ENCODE results near the gene IFT22. TPM values are rescaled to one million over a fixed set of nuclear protein-coding genes. Genes with fewer than 3 reads are reported as not detected.

IFT22 gene
- total RNA-seq, 1 experiment from 2014 or later: 41.9 TPM

- no peak for DNase-seq (ENCODE audit: low spot score)
- H3K36me3 ChIP-seq (ENCODE audit: insufficient read depth, low read length, poor library complexity, severe bottlenecking): no peaks in the 10 kb centered on the region
- H3K27ac ChIP-seq (ENCODE audit: low read depth, low read length, poor library complexity, severe bottlenecking): no peak overlapping the region
- no TSS peak for BruUV-seq (replicated peaks)
- ChIA-PET POLR2A (ENCODE audit: low non-redundant PET) (no interaction called here), CTCF (no interaction called here)
- intact Hi-C loops (cut with micrococcal nuclease; ENCODE audit: unreplicated experiment): no loop called here
- H3K9me3 ChIP-seq (ENCODE audit: low read depth, low read length, poor library complexity, severe bottlenecking): no peaks in the 10 kb centered on the region
- TF ChIP-seq, protein P1, sequence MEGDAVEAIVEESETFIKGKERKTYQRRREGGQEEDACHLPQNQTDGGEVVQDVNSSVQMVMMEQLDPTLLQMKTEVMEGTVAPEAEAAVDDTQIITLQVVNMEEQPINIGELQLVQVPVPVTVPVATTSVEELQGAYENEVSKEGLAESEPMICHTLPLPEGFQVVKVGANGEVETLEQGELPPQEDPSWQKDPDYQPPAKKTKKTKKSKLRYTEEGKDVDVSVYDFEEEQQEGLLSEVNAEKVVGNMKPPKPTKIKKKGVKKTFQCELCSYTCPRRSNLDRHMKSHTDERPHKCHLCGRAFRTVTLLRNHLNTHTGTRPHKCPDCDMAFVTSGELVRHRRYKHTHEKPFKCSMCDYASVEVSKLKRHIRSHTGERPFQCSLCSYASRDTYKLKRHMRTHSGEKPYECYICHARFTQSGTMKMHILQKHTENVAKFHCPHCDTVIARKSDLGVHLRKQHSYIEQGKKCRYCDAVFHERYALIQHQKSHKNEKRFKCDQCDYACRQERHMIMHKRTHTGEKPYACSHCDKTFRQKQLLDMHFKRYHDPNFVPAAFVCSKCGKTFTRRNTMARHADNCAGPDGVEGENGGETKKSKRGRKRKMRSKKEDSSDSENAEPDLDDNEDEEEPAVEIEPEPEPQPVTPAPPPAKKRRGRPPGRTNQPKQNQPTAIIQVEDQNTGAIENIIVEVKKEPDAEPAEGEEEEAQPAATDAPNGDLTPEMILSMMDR (conservative IDR thresholded peaks at IDR 0.05; ENCODE audit: low read depth, low read length): no peak
- TF ChIP-seq EZH2 (IDR thresholded peaks at IDR 0.05; ENCODE audit: borderline replicate concordance, low read depth, low read length, poor library complexity, severe bottlenecking): no peak
- H3K4me3 ChIP-seq (ENCODE audit: low read depth, low read length, poor library complexity, severe bottlenecking): no peak overlapping the region
- H3K4me1 ChIP-seq (ENCODE audit: insufficient read depth, low read length, poor library complexity, severe bottlenecking): no peaks in the 10 kb centered on the region
- no peaks in the 10 kb centered on the region for H3K27me3 ChIP-seq (replicated peaks; ENCODE audit: insufficient read depth, low read depth, low read length, poor library complexity)
Observed at GRCh38 chr7:101277155-101277554, 44.5 kb downstream of the IFT22 start.

DNA sequence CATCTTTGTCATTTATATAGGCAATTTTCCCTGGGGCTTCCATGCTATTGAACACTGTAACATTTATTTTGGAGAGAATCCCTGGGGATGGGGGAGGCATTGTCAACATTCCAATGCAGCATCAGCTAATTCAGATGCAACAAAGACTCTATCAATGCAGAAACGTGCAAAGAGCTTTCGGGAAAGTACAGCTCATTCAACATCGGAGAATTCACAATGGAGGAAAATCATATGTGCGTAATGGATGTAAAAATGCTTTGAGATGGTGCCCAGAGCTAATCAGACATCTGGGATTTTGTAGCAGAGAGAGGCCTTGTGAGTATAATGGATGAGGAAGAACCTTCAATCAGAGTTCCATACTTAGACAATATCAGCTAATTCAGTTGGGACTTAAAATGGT lies 48.4 kb downstream of the IFT22 start:
- Histone ChIP-seq H3K4me3 (ENCODE audit: low read depth, low read length, poor library complexity, severe bottlenecking) (no peak overlapping the region), H3K27ac (ENCODE audit: low read depth, low read length, poor library complexity, severe bottlenecking) (no peak overlapping the region), H3K9me3 (ENCODE audit: low read depth, low read length, poor library complexity, severe bottlenecking) (no peaks in the 10 kb centered on the region), H3K36me3 (ENCODE audit: insufficient read depth, low read length, poor library complexity, severe bottlenecking) (no peaks in the 10 kb centered on the region), H3K4me1 (ENCODE audit: insufficient read depth, low read length, poor library complexity, severe bottlenecking) (no peaks in the 10 kb centered on the region), H3K27me3 (replicated peaks; ENCODE audit: insufficient read depth, low read depth, low read length, poor library complexity) (no peaks in the 10 kb centered on the region)
- ChIA-PET CTCF (interaction anchor here (0.7 to 1.3 kb wide), 2 partner anchors 10 to 149 kb away, joined by 3 to 5 read pairs; no protein-coding TSS in a partner anchor), POLR2A (ENCODE audit: low non-redundant PET) (no interaction called here)
- BruUV-seq (replicated peaks): no TSS peak
- intact Hi-C loops (cut with micrococcal nuclease; ENCODE audit: unreplicated experiment): no loop called here
- DNase-seq (ENCODE audit: low spot score): no peak
- TF ChIP-seq, protein P1 (conservative IDR thresholded peaks at IDR 0.05; ENCODE audit: low read depth, low read length): no peak
- no peak for TF ChIP-seq EZH2 (IDR thresholded peaks at IDR 0.05; ENCODE audit: borderline replicate concordance, low read depth, low read length, poor library complexity, severe bottlenecking)

DNA sequence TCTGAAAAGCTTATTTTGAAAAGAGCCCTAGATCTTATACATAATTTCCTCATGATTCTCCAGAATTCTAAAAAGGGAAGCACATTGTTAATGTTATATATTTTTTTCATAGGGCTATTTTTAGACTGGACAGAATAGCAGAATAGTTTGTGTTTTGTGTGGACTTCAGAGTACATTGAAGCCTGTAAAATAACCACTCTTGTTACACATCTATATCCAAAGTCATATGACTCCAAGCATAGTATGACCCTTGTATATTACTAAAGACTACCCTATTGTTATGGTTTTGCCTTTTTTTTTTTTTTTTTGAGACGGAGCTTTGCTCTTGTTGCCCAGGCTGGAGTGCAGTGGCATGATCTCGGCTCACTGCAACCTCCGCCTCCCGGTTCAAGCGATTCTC lies 50.6 kb downstream of the IFT22 start:
- Histone ChIP-seq H3K9me3 (ENCODE audit: low read depth, low read length, poor library complexity, severe bottlenecking) (no peaks in the 10 kb centered on the region), H3K4me1 (ENCODE audit: insufficient read depth, low read length, poor library complexity, severe bottlenecking) (no peaks in the 10 kb centered on the region), H3K27ac (ENCODE audit: low read depth, low read length, poor library complexity, severe bottlenecking) (no peak overlapping the region), H3K27me3 (replicated peaks; ENCODE audit: insufficient read depth, low read depth, low read length, poor library complexity) (no peaks in the 10 kb centered on the region), H3K4me3 (ENCODE audit: low read depth, low read length, poor library complexity, severe bottlenecking) (no peak overlapping the region), H3K36me3 (ENCODE audit: insufficient read depth, low read length, poor library complexity, severe bottlenecking) (no peaks in the 10 kb centered on the region)
- TF ChIP-seq, protein P1 (conservative IDR thresholded peaks at IDR 0.05; ENCODE audit: low read depth, low read length): no peak
- no peak for TF ChIP-seq EZH2 (IDR thresholded peaks at IDR 0.05; ENCODE audit: borderline replicate concordance, low read depth, low read length, poor library complexity, severe bottlenecking)
- BruUV-seq (replicated peaks): no TSS peak
- ChIA-PET CTCF (interaction anchor here (0.9 kb wide), 1 partner anchor 52 kb away, joined by 5 read pairs; no protein-coding TSS in a partner anchor), POLR2A (ENCODE audit: low non-redundant PET) (no interaction called here)
- intact Hi-C loops (cut with micrococcal nuclease; ENCODE audit: unreplicated experiment): no loop called here
- DNase-seq (ENCODE audit: low spot score): no peak

Data from A673 (cell line).